RWPE2 (cell line): ENCODE measurements around the gene COL26A1.
"Not testable (repeated sequence)": the region's sequence is repeated elsewhere in the genome, so short reads cannot be mapped to it uniquely, and the experiment has no call there.

Experiments used
- ATAC-seq: fragments of 200-7000 bp; cut with Tn5 transposase; 3 replicates; pipeline ENCODE4 v1.9.1; 2021; ENCODE audit warnings: low read depth
- DNase-seq: peaks from one replicate; pipeline ENCODE4 v3.0.0-alpha.2; 2020; ENCODE audit warnings: low spot score
- H3K27ac ChIP-seq: fragments of 450-650 bp; 2 replicates; pipeline ENCODE4 v1.5.1; 2017; ENCODE audit warnings: mild to moderate bottlenecking; ENCODE audit not compliant: poor library complexity, severe bottlenecking
- H3K27me3 ChIP-seq: fragments of 250-450 bp; sonication (Bioruptor Pico); 2 replicates; pipeline ENCODE4 v1.5.1; 2021; ENCODE audit warnings: mild to moderate bottlenecking, moderate library complexity; ENCODE audit not compliant: insufficient read depth, poor library complexity, severe bottlenecking
- H3K36me3 ChIP-seq: fragments of 250-450 bp; sonication (Bioruptor Pico); 2 replicates; pipeline ENCODE4 v1.5.1; 2020; ENCODE audit warnings: low read depth, mild to moderate bottlenecking, moderate library complexity
- H3K4me1 ChIP-seq: fragments of 250-450 bp; sonication (Bioruptor Pico); 2 replicates; pipeline ENCODE4 v1.5.1; 2021; ENCODE audit warnings: mild to moderate bottlenecking, moderate library complexity; ENCODE audit not compliant: insufficient read depth, poor library complexity, severe bottlenecking
- H3K4me3 ChIP-seq: fragments of 250-450 bp; sonication (Bioruptor Pico); 2 replicates; pipeline ENCODE4 v1.5.1; 2021; ENCODE audit warnings: mild to moderate bottlenecking, moderate library complexity; ENCODE audit not compliant: severe bottlenecking
- H3K9me3 ChIP-seq: fragments of 250-450 bp; sonication (Bioruptor Pico); 2 replicates; pipeline ENCODE4 v1.5.1; 2021; ENCODE audit warnings: mild to moderate bottlenecking, moderate library complexity; ENCODE audit not compliant: severe bottlenecking
- CTCF ChIP-seq: fragments of 450-650 bp; IDR thresholded peaks from one replicate; pipeline ENCODE4 v1.5.1; 2017; ENCODE audit warnings: mild to moderate bottlenecking, moderate library complexity; ENCODE audit not compliant: poor library complexity, severe bottlenecking

COL26A1 gene

DNA sequence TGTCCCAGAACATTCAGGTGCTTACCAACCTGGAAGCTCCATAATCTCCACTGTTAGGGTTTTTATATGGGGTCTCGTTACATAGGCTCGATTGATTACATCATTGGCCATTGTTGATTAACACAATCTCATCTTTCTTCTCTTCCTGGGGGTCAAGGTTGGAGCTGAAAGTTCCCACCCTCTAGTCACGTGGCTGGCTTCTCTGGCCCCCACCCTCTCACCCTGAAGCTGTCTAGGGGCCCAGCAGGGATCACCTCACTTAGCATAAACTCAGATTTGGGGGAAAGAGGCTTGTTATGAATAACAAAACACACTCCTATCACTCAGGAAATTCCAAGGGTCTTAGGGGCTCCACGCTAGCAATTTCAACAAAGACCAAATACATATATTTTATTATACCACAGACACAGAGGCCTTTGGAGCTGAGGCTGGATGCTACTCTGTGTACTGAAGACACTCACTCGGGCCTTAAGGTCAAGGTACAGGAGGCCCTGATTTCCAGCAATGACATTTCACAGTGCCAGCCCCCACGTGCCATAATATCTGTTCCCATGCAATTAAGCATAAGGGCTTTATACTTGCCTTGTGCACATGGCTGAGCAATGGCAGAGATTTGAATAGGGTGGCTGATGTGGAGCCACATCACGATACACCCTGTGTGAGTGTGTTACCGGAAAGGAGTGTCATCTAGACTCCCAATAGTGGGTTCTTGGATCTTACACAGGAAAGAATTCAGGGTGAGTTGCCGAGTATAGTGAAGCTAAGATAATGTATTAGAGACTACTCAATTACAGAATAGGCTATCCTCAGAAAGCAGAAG lies 108.2 kb downstream of the COL26A1 start:
- Histone ChIP-seq H3K36me3 (no peaks in the 10 kb centered on the region), H3K9me3 (no peaks in the 10 kb centered on the region), H3K4me1 (no peaks in the 10 kb centered on the region), H3K27ac (no peak overlapping the region), H3K4me3 (no peak overlapping the region), H3K27me3 (no peaks in the 10 kb centered on the region)
- TF ChIP-seq CTCF: no peak
- ATAC-seq (no peak), DNase-seq (no peak)

- ATAC-seq: no peak
- no peak for DNase-seq
- Histone ChIP-seq H3K27ac (no peak overlapping the region), H3K27me3 (no peaks in the 10 kb centered on the region), H3K4me3 (no peak overlapping the region), H3K4me1 (no peaks in the 10 kb centered on the region), H3K36me3 (no peaks in the 10 kb centered on the region), H3K9me3 (peaks cover 1% of the 10 kb centered on the region)
- no peak for TF ChIP-seq CTCF
Measured at GRCh38 chr7:101474178-101474577, 111.5 kb downstream of the COL26A1 start.

GRCh38 chr7:101475691-101476090 lies 113.0 kb downstream of the COL26A1 start:
- not testable (repeated sequence) for H3K4me1 ChIP-seq, H3K9me3 ChIP-seq, H3K27me3 ChIP-seq, ATAC-seq, H3K36me3 ChIP-seq, DNase-seq, H3K4me3 ChIP-seq, H3K27ac ChIP-seq

DNA sequence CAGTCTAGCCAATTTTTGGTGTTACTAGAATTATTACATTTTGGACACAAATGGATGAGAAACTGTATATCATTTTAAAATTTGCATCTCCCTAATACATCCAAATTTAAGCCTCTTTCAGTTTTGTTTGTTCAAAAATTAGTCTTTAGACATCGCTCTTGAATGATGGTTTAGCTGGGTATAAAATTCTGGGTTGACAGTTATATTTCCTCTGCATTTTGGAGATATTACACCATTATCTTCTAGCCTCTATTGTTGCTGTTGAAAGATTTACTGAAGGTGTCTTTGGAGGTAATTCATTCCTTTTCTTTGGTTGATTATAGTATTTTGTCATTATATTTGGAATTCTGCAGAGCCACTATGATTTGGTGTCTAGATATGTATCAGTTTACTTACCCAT lies 116.5 kb downstream of the COL26A1 start:
- Histone ChIP-seq H3K4me3 (no peak overlapping the region), H3K36me3 (no peaks in the 10 kb centered on the region), H3K4me1 (no peaks in the 10 kb centered on the region), H3K27me3 (no peaks in the 10 kb centered on the region), H3K9me3 (peaks cover 5% of the 10 kb centered on the region), H3K27ac (no peak overlapping the region)
- no peak for DNase-seq
- ATAC-seq: no peak
- no peak for TF ChIP-seq CTCF

DNA sequence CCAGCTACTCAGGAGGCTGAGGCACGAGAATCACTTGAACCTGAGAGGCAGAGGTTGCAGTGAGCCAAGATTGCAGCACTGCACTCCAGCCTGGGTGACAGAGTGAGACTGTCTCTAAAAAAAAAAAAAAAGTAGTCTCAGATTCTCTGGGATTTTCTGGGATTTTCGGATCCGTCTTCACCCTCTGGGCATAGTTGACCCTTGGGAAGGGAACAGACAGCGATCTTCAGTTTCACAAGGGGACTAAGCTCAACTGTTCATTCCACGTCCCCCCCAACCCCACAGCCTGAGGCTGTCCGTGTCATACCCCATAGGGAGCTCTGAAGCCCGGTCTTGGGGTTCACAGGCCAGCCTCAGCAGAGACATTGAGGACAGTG lies 123.4 kb downstream of the COL26A1 start:
- ATAC-seq, H3K4me3 ChIP-seq, H3K27me3 ChIP-seq, H3K9me3 ChIP-seq, H3K4me1 ChIP-seq, H3K27ac ChIP-seq, H3K36me3 ChIP-seq, DNase-seq: not testable (repeated sequence)
